Stomach (tissue), 4 donors: ENCODE data around the gene FARP2.

Experiments
- POLR2A ChIP-seq, 4 donors: fragments of 450-650 bp; IDR thresholded peaks; one replicate each; pipeline ENCODE4 v1.6.1; 2016; ENCODE audit warnings: antibody characterized with exemption in 4 of 4, control low read depth in 2 of 4, mild to moderate bottlenecking in 1 of 4, moderate library complexity in 1 of 4
- POLR2AphosphoS5 ChIP-seq, 3 donors: sonication (generic); formaldehyde crosslinking; IDR thresholded peaks; one replicate each; pipeline ENCODE4 v1.6.1; 2016; ENCODE audit warnings: antibody characterized with exemption in 3 of 3

DNA sequence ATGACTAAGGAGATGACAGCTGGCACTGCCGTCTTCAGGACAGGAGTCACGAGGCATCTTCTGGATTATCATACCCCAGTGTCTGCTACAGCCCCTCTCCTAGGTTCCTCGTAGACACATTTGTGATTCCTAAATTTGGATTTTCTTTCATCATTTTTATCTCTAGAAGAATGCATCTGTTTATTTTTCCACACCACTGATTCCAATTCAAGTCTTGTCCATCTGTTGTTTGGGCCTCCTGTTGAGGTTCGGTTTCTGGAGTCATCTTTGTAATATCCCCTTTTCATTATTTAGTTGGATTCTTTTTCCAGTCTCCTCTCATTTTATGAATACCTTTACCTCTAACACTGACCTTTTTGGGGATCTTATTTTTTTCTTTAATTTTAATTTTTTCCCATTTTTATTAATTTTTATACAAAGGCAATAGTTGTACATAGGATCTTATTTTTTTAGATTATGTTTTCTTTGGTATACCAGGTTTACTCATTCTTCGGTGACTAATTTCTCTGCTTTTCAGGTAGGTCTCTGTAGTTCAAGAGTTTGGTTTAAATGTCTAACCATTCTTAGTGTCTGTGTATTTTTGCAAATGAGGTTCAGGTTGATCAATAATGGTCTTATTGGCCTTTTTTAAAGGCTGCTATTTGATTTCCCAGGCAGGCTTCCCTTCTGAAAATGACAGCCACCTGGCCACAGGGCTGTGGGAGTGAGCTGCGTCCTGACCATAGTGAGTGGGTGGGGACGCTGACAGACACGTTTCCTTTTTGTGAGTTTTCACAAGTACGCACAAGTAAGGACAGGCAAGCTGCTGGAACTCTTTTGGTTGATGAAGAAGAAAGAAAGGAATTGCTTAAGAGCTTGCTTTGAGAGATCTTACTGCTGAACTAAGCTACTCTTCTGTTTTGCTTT is 34.5 kb downstream of the FARP2 start:
- TF ChIP-seq POLR2AphosphoS5 (IDR thresholded peaks at IDR 0.05) (no peak), POLR2A (IDR thresholded peaks at IDR 0.05) (no peak)
